NCI-H1694 treated with DMSO at 0.1 percent for 48 hours (cell line): Measurements from ENCODE around the gene ADAMTS17.
"Not testable (repeated sequence)": the region's sequence is repeated elsewhere in the genome, so short reads cannot be mapped to it uniquely, and the experiment has no call there.

Experiments
- DNase-seq: peaks from one replicate; lab custom pipeline; 2025; lab: John Stamatoyannopoulos, UW

Gene ADAMTS17

DNA sequence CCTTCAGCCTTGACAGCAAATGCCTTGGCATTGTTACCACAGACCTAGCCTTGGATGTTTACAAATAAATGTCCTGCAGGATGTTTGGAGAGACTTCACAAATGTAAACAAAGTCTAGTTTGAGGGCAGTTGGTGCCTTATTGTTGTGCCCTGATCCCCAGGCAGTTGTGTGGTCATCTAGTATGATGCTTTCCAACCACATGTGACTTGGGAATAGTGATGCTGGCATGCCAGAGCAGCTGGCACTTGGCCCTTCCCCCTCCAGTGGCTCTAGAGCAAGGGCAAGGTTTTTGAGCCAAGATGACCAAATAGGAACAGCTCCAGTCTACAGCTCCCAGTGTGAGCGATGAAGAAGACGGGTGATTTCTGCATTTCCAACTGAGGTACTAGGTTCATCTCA, 258.2 kb downstream of the ADAMTS17 start:
- DNase-seq = no peak

DNA sequence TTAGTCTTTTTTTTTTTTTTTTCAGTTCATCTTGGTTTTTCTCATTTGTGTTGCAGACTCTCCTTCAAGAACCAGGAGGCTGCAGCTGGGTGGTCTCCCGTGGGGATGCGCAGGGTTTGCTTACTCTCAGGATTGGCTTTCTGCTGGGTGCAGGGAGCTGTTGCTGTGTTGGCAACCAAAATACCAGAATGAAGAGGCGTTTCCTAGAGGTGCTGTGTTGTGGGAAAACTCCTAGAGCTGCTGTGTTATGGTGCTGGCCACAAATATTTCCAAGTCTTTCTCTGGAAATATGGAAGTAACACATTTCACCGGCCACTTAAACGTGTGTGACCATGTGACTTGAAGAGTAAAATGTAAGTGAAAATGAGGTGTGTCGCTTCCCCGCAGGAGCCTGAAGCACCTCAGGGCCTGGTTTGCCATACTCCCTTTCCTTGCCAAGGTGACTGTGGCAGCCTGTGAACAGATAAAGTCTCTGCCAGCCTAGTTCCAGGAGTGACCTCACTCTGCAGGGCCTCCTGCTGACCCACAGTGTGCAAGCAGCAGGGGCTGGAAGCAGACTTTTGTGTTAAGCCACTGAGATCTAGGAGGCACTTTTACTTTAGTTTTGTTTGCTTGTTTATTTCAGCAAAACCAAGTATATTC, 258.9 kb downstream of the ADAMTS17 start:
- DNase-seq = no peak

- DNase-seq = no peak
Measured at GRCh38 chr15:100081454-100081853, 260.3 kb downstream of the ADAMTS17 start.

DNA sequence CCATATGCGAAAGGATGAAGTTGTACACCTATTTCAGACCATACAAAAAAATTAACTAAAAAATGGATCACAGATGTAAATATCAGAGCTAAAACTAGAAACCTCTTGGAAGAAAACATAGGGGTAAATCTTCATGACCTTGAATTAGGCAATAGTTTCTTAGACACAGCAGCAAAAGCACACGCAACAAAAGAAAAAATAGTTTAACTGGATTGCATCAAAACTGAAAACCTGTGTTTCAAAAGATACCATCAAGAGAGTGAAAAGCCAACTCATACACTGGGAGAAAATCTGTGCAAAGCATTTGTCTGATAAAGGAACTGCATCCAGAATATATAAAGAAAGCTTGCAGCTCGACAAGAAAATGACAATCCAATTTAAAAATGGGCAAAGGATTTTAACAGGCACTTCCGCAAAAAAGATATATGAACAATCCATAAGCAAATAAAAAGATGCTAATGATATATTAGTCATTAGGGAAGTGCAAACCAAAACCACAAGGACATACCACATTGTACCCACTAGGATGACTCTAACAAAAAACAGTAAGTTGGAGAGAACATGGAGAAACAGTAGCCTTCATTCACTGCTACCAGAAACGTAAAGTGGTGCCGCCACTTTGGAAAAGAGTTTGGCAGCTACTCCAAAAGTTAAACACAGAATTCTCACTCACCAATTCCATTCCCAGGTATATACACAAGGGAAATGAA, 263.1 kb downstream of the ADAMTS17 start:
- no peak for DNase-seq

GRCh38 chr15:100075229-100075628, 266.5 kb downstream of the ADAMTS17 start:
- DNase-seq = no peak

DNA sequence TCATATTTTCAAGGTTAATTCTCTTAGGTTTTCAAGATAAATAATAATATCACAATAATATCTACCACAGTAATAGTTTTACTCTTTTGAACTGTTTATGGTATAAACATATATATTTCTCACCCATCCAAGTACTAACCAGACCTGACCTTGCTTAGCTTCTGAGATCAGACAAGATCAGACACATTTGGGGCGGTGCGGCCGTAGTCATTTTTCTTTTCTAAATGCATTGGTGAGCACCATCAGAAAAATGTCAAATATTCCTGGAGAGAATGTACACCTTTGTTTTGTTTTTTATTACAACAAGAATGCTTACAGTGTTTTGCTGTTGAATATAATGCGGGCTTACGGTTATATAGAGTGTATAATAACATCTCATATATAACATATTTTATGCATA, 267.8 kb downstream of the ADAMTS17 start:
- DNase-seq = no peak

DNA sequence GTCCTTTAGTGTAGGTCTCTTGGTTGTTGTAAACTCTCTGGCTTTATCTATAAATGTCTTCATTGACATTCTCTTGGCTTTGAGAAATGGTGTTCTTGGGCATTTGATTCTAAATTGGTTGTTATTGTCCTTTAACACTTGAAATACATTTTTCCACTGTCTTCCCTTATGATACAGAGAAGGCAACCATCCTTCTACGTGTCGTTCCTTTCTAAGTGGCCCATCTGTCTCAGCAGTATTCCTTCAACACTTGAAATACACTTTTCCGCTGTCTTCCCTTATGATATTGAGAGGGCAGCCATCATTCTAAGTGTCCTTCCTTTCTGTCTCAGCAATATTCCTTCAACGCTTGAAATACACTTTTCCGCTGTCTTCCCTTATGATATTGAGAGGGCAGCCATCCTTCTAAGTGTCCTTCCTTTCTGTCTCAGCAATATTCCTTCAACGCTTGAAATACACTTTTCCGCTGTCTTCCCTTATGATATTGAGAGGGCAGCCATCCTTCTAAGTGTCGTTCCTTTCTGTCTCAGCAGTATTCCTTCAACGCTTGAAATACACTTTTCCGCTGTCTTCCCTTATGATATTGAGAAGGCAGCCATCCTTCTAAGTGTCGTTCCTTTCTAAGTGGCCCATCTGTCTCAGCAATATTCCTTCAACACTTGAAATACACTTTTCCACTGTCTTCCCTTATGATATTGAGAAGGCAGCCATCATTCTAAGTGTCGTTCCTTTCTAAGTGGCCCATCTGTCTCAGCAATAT, 275.1 kb downstream of the ADAMTS17 start:
- not testable (repeated sequence) for DNase-seq

DNA sequence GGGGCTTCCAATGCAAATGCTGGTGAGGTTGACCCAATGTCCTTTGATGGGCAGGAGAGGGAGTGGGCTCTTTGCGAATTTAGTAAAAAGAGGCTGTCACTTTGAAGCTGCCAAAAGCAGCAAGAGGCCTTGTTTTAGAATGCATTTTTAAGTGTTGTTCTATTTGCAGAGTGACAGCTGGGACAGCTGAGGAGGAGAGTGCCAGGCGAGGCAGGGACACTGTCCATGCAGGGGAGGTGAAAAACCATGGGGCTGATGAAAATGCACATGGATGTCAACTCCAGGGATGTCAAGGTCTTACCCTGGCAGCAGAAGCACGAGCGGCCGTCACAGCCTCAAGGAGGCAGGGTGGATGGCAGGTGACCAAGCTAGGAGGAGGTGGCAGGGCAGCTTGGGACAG, 279.8 kb downstream of the ADAMTS17 start:
- DNase-seq = no peak

- no peak for DNase-seq
Measured at GRCh38 chr15:100060276-100060926, 281.4 kb downstream of the ADAMTS17 start.

- no peak for DNase-seq
Measured at GRCh38 chr15:100059521-100059920, 282.3 kb downstream of the ADAMTS17 start.

GRCh38 chr15:100059094-100059493, 282.7 kb downstream of the ADAMTS17 start:
- DNase-seq = no peak

GRCh38 chr15:100058458-100058857, 283.3 kb downstream of the ADAMTS17 start:
- DNase-seq = no peak

DNA sequence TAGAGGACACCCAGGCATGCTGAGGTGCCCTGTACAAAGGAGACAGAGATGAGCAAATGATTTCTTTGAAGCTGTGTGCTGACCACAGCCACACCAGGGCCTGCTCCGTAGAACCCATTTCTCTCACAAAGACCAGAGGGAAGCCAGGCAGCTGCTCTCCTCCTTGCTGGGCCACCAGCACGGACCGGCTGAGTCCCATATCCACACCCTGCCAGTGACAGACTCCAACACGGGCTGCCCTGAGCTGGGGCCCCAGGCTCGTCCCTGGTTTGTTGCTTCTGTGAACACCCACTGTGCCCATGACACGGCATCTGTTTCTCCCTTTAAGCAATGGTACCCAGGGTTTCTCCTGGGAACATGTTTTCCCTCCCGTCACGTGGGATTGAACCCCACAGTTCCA, 284.5 kb downstream of the ADAMTS17 start:
- DNase-seq = no peak

DNA sequence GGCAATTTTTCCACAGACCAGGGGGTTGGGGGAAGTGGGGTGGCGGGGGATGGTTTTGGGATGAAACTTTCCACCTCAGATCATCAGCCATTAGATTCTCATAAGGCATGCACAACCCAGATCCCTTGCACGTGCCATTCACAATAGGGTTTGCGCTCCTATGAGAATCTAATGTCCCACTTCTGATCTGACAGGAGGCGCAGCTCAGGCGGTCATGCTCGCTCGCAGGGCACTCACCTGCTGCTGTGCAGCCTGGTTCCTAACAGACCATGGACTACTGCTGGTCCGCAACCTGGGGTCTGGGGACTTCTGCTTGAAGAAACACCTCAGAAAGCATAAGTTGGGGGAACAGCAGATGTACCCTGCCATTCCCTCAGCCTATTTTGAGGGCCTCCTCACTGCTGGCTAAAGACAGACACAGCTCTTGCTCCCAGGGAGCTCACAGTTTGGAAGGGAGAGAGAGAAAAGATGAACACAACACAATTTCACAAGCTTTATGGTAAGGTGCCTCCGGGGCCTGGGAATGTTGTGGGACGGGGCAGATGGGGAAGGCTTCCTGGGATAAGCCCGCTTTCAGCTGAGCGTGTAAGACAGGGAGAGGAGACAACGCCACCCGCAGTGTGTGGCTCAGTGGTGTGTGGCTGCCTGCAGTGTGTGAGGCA, 285.2 kb downstream of the ADAMTS17 start:
- no peak for DNase-seq

- no peak for DNase-seq
Measured at GRCh38 chr15:100055821-100056220, 286.0 kb downstream of the ADAMTS17 start.

DNA sequence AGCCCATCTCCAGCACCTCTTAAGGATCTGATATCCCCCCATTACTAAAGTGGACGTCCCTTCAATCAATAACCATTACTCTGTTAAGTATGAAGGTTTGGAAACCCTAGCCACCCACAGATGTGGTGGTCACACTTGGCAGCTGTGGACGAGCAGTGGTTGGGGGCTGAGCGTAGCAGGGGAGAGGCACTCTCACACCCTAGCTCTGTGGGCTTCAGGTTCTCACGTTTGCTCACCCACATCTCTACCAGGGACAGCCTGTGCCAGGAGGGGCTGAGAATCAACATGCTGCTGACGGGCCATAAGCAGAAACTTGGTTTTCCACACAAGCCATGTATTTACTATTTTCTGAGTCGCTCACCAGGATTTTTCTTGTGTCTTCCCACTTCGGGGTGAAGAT, 287.2 kb downstream of the ADAMTS17 start:
- no peak for DNase-seq

DNA sequence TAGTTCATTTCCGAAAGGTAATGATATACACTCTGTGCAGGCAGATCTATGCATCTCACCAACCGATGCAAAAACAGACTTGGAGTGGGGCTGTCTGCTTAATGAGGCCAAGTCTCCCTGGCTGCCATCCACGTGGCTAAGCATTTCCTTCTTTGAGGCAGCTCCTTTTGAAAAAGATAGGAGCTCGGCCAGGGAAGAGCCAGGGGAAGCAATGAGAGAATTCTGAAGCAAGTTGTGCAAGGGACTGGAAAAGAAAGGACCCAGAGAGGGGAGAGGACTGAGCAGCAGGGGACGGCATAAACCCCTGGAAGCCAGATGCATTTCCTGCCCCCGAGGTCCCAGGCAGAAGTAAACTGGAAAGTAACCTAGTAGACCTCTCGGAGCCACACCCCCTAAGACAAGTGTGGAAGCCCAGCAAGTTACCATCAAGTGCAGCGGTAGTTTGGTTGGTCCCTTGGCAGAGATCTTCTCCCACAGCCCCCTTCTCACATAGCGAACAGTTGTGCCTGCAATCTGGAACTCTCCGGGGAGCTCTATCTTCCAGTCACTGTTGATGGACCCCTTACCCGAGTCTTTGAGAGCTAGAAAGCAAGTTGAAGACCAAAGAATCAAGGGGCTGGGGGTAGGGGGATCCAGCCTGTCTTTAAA, 288.2 kb downstream of the ADAMTS17 start:
- DNase-seq = no peak

- DNase-seq = no peak
Measured at GRCh38 chr15:100052716-100053473, 288.9 kb downstream of the ADAMTS17 start.

DNA sequence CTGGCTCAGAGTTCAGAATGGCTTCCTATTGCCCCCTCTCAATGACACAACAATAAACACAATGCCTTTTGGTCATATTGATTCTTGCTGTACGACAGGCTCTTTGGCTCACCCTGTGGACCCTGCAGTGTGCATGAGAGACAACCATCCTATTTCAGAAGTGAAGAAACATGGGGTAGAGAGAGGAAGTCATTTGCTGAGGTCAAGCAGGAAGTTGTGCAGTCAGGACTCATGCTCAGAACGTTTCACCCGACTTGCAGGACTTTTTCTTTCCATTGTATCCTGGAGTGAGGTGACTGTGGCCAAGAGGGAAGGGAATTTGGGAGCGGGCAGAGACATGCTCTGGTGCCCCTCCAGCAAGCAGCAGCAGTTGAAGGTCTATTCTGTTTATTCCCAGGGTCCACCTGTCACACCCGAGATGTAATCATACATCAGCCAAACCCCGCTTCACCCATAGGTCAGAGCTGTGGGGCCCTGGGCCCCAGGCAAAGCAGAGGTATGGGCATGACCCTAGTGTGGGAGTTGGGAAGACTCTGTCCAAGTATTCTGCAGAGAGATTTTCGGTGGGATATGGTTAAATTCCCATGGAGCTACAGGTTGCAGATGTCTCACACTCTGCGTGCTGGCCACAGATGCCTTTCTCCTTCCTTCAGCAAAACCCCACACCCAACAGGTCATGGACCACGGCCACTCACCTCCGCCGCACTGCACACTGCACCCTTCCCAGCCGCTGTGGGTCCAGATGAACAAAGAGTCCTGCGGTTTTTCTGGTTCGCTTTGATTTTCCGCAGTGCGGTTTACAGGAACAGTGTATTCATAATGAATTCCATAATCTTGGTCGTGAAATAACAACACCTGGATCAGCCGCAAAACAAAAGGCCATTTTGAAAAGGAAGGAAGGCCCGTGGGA, 290.6 kb downstream of the ADAMTS17 start:
- no peak for DNase-seq
